T-cell (primary cell): ENCODE data around the gene RGS18. TPM values are rescaled to one million over a fixed set of nuclear protein-coding genes. Genes with fewer than 3 reads are reported as not detected.

Experiments
- ATAC-seq, 4 experiments: fragments of 200-7000 bp in 3 of 4; fragments of 150-1000 bp in 1 of 4; cut with Tn5 transposase; replicated peaks in 1 of 4; 1 replicate in 3 of 4; 2 replicates in 1 of 4; pipeline ENCODE4 v1.10.0; 2021; ENCODE audit warnings: moderate library complexity in 3 of 4, mild to moderate bottlenecking in 2 of 4, moderate number of reproducible peaks in 1 of 4
- CTCF ChIA-PET, 2 donors: fragments of 300-600 bp; sonication (Branson Sonifier 250); formaldehyde crosslinking; loops; one replicate each; lab custom pipeline; 2022; ENCODE audit warnings: antibody characterized with exemption in 2 of 2; lab: Charles Lee
- POLR2A ChIA-PET, 2 donors: fragments of 300-600 bp; sonication (Branson Sonifier 250); formaldehyde crosslinking; loops; one replicate each; lab custom pipeline; 2022; ENCODE audit warnings: antibody characterized with exemption in 2 of 2; lab: Charles Lee
- DNase-seq, 35 experiments: peaks; one replicate each; pipeline versions ENCODE4 v3.0.0 to v3.0.0-alpha.2; 2013 to 2023
- H3K27ac ChIP-seq: one replicate; pipeline ENCODE4 v1.5.1; 2013; ENCODE audit warnings: low read length
- H3K27me3 ChIP-seq, 2 experiments: replicated peaks in 1 of 2; 1 replicate in 1 of 2; 2 replicates in 1 of 2; pipeline versions ENCODE4 v1.6.1 to v1.7.0; 2013; ENCODE audit warnings: low read length in 1 of 2, mixed read lengths in 1 of 2; ENCODE audit not compliant: control insufficient read depth in 2 of 2, insufficient read depth in 2 of 2; ENCODE audit errors: extremely low read depth in 1 of 2
- H3K36me3 ChIP-seq, 2 donors: 1 replicate in 1 of 2; 2 replicates in 1 of 2; pipeline versions ENCODE4 v1.6.1 to v1.7.0; 2013; ENCODE audit warnings: low read length in 1 of 2; ENCODE audit not compliant: control insufficient read depth in 2 of 2, insufficient read depth in 1 of 2; ENCODE audit errors: extremely low read depth in 1 of 2
- H3K4me1 ChIP-seq, 2 experiments: 1 replicate in 1 of 2; 2 replicates in 1 of 2; pipeline versions ENCODE4 v1.6.1 to v1.7.0; 2013; ENCODE audit warnings: low read length in 2 of 2, mixed read lengths in 1 of 2; ENCODE audit not compliant: insufficient read depth in 2 of 2, control insufficient read depth in 1 of 2; ENCODE audit errors: extremely low read depth in 1 of 2
- H3K4me3 ChIP-seq, 2 donors: 1 replicate in 1 of 2; 2 replicates in 1 of 2; pipeline versions ENCODE4 v1.5.1 to v1.7.0; 2013; ENCODE audit warnings: mild to moderate bottlenecking in 2 of 2, low read length in 1 of 2, moderate library complexity in 1 of 2; ENCODE audit not compliant: control insufficient read depth in 1 of 2; ENCODE audit errors: extremely low read depth in 1 of 2
- H3K9me3 ChIP-seq: 2 replicates; pipeline ENCODE4 v1.7.0; 2013
- H3K27ac Mint-ChIP-seq, 2 donors: one replicate each; pipeline ENCODE4 v1.8.0; 2020 to 2021; ENCODE audit warnings: mild to moderate bottlenecking in 2 of 2, mixed read lengths in 2 of 2
- H3K27me3 Mint-ChIP-seq, 2 donors: one replicate each; pipeline ENCODE4 v1.8.0; 2021 to 2022; ENCODE audit warnings: mixed read lengths in 2 of 2
- H3K36me3 Mint-ChIP-seq: one replicate; pipeline ENCODE4 v1.8.0; 2021; ENCODE audit warnings: mixed read lengths
- H3K4me1 Mint-ChIP-seq, 3 donors: one replicate each; pipeline ENCODE4 v1.8.0; 2020 to 2022; ENCODE audit warnings: mixed read lengths in 3 of 3, mild to moderate bottlenecking in 1 of 3
- H3K4me3 Mint-ChIP-seq, 3 donors: one replicate each; pipeline ENCODE4 v1.8.0; 2020 to 2022; ENCODE audit warnings: mild to moderate bottlenecking in 3 of 3, mixed read lengths in 3 of 3, moderate library complexity in 3 of 3
- H3K9me3 Mint-ChIP-seq, 3 donors: one replicate each; pipeline ENCODE4 v1.8.0; 2020 to 2022; ENCODE audit warnings: mixed read lengths in 3 of 3
- WGBS: methylation state at CpG from one replicate; pipeline ENCODE4 v1.1.5; 2013; ENCODE audit warnings: missing lambda C conversion rate; ENCODE audit not compliant: insufficient coverage; 5-methylcytosine and 5-hydroxymethylcytosine counted together
- total RNA-seq, 35 experiments: library from RNA in 6 of 35; stranded (reverse) in 6 of 35; fragments of 120-200 nt in 1 of 35; gene quantifications; one replicate each; pipeline versions ENCODE4 v1.2.1 to v1.2.4 and lab custom pipeline; 2013 to 2026

The RGS18 gene
- total RNA-seq, 5 donors from 2014 or later (not counting 1 experiment from before 2014, with no cell fraction given): 0.53 to 2.5 (median 0.72) TPM

GRCh38 chr1:192186197-192186596 is 27.9 kb downstream of the RGS18 start:
- H3K36me3 ChIP-seq: no peaks in the 10 kb centered on the region
- CTCF ChIA-PET: no interaction called here
- no peak for ATAC-seq
- Mint-ChIP-seq H3K36me3 (no peaks in the 10 kb centered on the region), H3K27me3 (no peaks in the 10 kb centered on the region), H3K4me1 (no peaks in the 10 kb centered on the region), H3K4me3 (no peak overlapping the region), H3K27ac (no peak overlapping the region), H3K9me3 (peaks cover 0 to 3% (median 0%) of the 10 kb centered on the region in 3 donors)
- no peaks in the 10 kb centered on the region for H3K4me1 ChIP-seq
- 83% methylated on average over 1 of the region's 4 CpGs for WGBS
- H3K9me3 ChIP-seq: no peaks in the 10 kb centered on the region
- no peak overlapping the region for H3K27ac ChIP-seq
- no peaks in the 10 kb centered on the region for H3K27me3 ChIP-seq
- no peak for DNase-seq
- POLR2A ChIA-PET: no interaction called here
- no peak overlapping the region for H3K4me3 ChIP-seq

DNA sequence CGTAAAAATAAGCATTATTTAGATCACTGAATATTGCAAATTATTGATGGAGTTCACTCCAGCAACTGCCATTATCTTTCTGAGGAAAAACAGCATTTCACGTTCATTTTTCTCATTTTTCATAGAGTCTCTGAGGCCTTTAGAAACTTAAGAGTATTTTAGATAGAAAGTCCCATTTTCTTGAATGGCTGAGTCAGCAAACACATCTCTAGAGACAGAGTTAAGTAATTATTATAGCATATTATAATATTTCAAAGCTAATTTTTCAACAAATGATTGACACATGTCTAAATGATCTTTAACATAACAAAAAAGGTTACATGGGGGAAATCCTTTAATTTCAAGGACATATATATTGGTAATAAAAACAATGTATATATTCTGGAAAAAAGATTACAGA is 31.8 kb downstream of the RGS18 start:
- Histone ChIP-seq H3K4me3 (no peak overlapping the region), H3K36me3 (no peaks in the 10 kb centered on the region), H3K9me3 (no peaks in the 10 kb centered on the region), H3K27ac (no peak overlapping the region), H3K4me1 (no peaks in the 10 kb centered on the region), H3K27me3 (no peaks in the 10 kb centered on the region)
- no CpG with 5 or more reads among the region's 2 CpGs for WGBS
- Mint-ChIP-seq H3K36me3 (no peaks in the 10 kb centered on the region), H3K4me3 (no peak overlapping the region), H3K9me3 (no peaks in the 10 kb centered on the region), H3K4me1 (no peaks in the 10 kb centered on the region), H3K27me3 (no peaks in the 10 kb centered on the region), H3K27ac (no peak overlapping the region)
- DNase-seq (no peak), ATAC-seq (no peak)
- CTCF ChIA-PET: no interaction called here
- POLR2A ChIA-PET: no interaction called here

DNA sequence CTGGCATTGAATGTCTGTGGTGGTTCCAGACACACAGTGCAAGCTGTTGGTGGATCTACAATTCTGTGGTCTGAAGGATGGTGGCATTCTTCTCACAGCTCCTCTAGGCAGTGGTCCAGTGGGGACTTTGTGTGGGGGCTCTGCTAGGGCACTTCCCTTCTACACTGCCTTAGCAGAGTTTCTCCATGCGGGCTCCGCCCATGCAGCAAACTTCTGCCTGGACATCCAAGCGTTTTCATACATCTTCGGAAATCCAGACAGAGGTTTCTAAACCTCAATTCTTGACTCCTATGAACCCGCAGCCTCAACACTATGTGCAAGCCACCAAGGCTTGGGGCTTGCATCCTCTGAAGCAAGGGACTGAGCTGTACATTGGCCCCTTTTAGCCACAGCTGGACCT is 43.0 kb downstream of the RGS18 start:
- Histone ChIP-seq H3K4me3 (no peak overlapping the region), H3K27ac (no peak overlapping the region), H3K27me3 (no peaks in the 10 kb centered on the region), H3K9me3 (no peaks in the 10 kb centered on the region), H3K36me3 (no peaks in the 10 kb centered on the region), H3K4me1 (no peaks in the 10 kb centered on the region)
- ChIA-PET CTCF (no interaction called here), POLR2A (no interaction called here)
- H3K9me3 Mint-ChIP-seq: peaks cover 7 to 20% (median 10%) of the 10 kb centered on the region in 3 donors
- H3K27ac Mint-ChIP-seq: no peak overlapping the region
- no peaks in the 10 kb centered on the region for H3K4me1 Mint-ChIP-seq
- no peak for DNase-seq
- no peak overlapping the region for H3K4me3 Mint-ChIP-seq
- ATAC-seq: no peak
- WGBS: 92% methylated on average over 3 of the region's 5 CpGs
- no peaks in the 10 kb centered on the region for H3K36me3 Mint-ChIP-seq
- H3K27me3 Mint-ChIP-seq: no peaks in the 10 kb centered on the region

DNA sequence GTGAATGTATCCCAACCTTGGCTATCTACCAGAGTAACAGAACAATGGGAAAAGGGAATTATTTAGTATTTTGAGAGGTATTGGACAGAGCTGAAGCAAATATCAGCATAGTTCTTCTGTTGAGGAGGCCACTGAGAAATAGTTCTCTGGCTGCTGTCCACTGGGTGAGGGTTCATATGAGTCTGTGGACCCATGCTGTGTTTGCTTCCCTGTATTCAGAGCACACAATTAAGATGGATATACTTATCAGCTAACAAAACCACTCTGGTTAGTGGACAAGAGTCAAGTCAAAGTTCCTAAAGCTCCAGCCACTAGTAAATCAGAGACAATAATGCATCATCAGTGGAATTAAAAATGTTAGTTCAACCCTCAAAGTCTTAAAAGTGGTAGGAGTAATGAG is 66.1 kb downstream of the RGS18 start:
- POLR2A ChIA-PET: no interaction called here
- Mint-ChIP-seq H3K36me3 (no peaks in the 10 kb centered on the region), H3K9me3 (peaks cover 4 to 14% (median 11%) of the 10 kb centered on the region in 3 donors)

DNA sequence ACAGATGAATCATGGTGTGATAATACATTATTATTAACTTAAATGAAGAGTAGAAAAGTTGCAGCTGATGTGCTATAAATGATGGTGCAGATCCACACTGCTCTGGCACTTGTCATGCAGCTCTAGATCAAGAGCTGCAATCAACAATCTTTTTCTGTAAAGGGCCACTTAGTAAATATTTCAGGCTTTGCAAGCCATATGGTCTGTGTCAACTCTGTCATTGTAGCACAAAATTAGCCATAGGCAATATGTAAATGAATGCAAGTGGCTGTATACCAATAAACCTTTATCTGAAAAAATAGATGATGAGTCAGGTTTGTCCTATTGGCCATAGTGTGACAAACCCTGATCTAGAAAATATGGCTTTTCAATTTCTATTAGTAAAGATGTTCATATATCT is 66.6 kb downstream of the RGS18 start:
- no peaks in the 10 kb centered on the region for H3K36me3 Mint-ChIP-seq
- H3K27me3 Mint-ChIP-seq: no peaks in the 10 kb centered on the region

More for the DNA sequence above, 66.1 kb downstream of the RGS18 start:
- no peaks in the 10 kb centered on the region for H3K27me3 Mint-ChIP-seq
- H3K4me3 Mint-ChIP-seq: no peak overlapping the region
- no peaks in the 10 kb centered on the region for H3K9me3 ChIP-seq
- no peak overlapping the region for H3K4me3 ChIP-seq
- H3K27ac ChIP-seq: no peak overlapping the region
- CTCF ChIA-PET: no interaction called here
- no peaks in the 10 kb centered on the region for H3K4me1 Mint-ChIP-seq
- H3K27ac Mint-ChIP-seq: no peak overlapping the region
- no peaks in the 10 kb centered on the region for H3K4me1 ChIP-seq
- no peaks in the 10 kb centered on the region for H3K27me3 ChIP-seq
- no peaks in the 10 kb centered on the region for H3K36me3 ChIP-seq
- ATAC-seq (no peak), DNase-seq (no peak)

GRCh38 chr1:192225266-192225665 is 67.0 kb downstream of the RGS18 start:
- POLR2A ChIA-PET: interaction anchor here in 1 of 2 donors (0.6 kb wide), 1 partner anchor 23 kb away, joined by 3 read pairs; no protein-coding TSS in a partner anchor
- Histone ChIP-seq H3K4me1 (no peaks in the 10 kb centered on the region), H3K4me3 (no peak overlapping the region), H3K36me3 (no peaks in the 10 kb centered on the region), H3K27me3 (no peaks in the 10 kb centered on the region), H3K9me3 (no peaks in the 10 kb centered on the region), H3K27ac (no peak overlapping the region)
- WGBS: no CpG with 5 or more reads among the region's 2 CpGs
- Mint-ChIP-seq H3K27me3 (no peaks in the 10 kb centered on the region), H3K36me3 (no peaks in the 10 kb centered on the region), H3K4me1 (no peaks in the 10 kb centered on the region), H3K27ac (no peak overlapping the region), H3K4me3 (no peak overlapping the region), H3K9me3 (peaks cover 4 to 14% (median 11%) of the 10 kb centered on the region in 3 donors)
- CTCF ChIA-PET: no interaction called here
- DNase-seq (no peak), ATAC-seq (no peak)

More for the DNA sequence above, 66.6 kb downstream of the RGS18 start:
- CTCF ChIA-PET: no interaction called here
- Histone ChIP-seq H3K9me3 (no peaks in the 10 kb centered on the region), H3K27ac (no peak overlapping the region), H3K4me1 (no peaks in the 10 kb centered on the region), H3K4me3 (no peak overlapping the region), H3K36me3 (no peaks in the 10 kb centered on the region), H3K27me3 (no peaks in the 10 kb centered on the region)
- ATAC-seq (no peak), DNase-seq (no peak)
- POLR2A ChIA-PET: no interaction called here
- H3K27ac Mint-ChIP-seq: no peak overlapping the region
- peaks cover 4 to 14% (median 11%) of the 10 kb centered on the region in 3 donors for H3K9me3 Mint-ChIP-seq
- H3K4me1 Mint-ChIP-seq: no peaks in the 10 kb centered on the region
- no peak overlapping the region for H3K4me3 Mint-ChIP-seq

- DNase-seq (no peak), ATAC-seq (no peak)
- Histone ChIP-seq H3K4me3 (no peak overlapping the region), H3K4me1 (no peaks in the 10 kb centered on the region), H3K27me3 (no peaks in the 10 kb centered on the region), H3K27ac (no peak overlapping the region), H3K9me3 (no peaks in the 10 kb centered on the region), H3K36me3 (no peaks in the 10 kb centered on the region)
- POLR2A ChIA-PET: interaction anchor here in 1 of 2 donors (0.6 kb wide), 1 partner anchor 22 kb away, joined by 3 read pairs; no protein-coding TSS in a partner anchor
- Mint-ChIP-seq H3K27me3 (no peaks in the 10 kb centered on the region), H3K27ac (no peak overlapping the region), H3K4me1 (no peaks in the 10 kb centered on the region), H3K36me3 (no peaks in the 10 kb centered on the region), H3K9me3 (peaks cover 4 to 14% (median 9%) of the 10 kb centered on the region in 3 donors), H3K4me3 (no peak overlapping the region)
- CTCF ChIA-PET: no interaction called here
- WGBS: no CpG with 5 or more reads among the region's 3 CpGs
Measured at GRCh38 chr1:192225703-192226102, 67.4 kb downstream of the RGS18 start.
